Mammary epithelial cell (primary cell): ENCODE results near the gene FH.

Source experiments
- CTCF ChIP-seq, 2 donors: IDR thresholded peaks in 1 of 2; conservative IDR thresholded peaks in 1 of 2; 2 replicates each; pipeline ENCODE4 v1.5.1; 2011 to 2012; ENCODE audit warnings: inconsistent platforms in 2 of 2, low read length in 2 of 2, mild to moderate bottlenecking in 2 of 2, control low read depth in 1 of 2, low read depth in 1 of 2; ENCODE audit not compliant: insufficient read depth in 1 of 2; ENCODE audit errors: extremely low read depth in 1 of 2
- EZH2 ChIP-seq: IDR thresholded peaks from 2 replicates; pipeline ENCODE4 v1.6.1; 2012; ENCODE audit warnings: low read length, inconsistent platforms, borderline replicate concordance

- TF ChIP-seq CTCF (conservative IDR thresholded peaks at IDR 0.05 in 1 of 2, IDR thresholded peaks at IDR 0.05 in 1 of 2; ENCODE audit: extremely low read depth in 1 of 2, insufficient read depth in 1 of 2, low read depth in 1 of 2, low read length in 2 of 2) (no peak), EZH2 (no peak)
These were observed 16.1 kb downstream of the FH start for GRCh38 chr1:241503444-241503843.
